Activated T-helper 2 cell treated with anti-CD3 and anti-CD28 coated beads, Interferon-gamma antibody, Interleukin-2, Interleukin-4, amounts not matched to agents 10 μg/mL and 5 μg/mL and 100 μg/mL, durations not matched to agents 14 hours and 24 hours and 36 hours (primary cell): ENCODE data around the gene CYP26C1. TPM values are rescaled to one million over a fixed set of nuclear protein-coding genes. Genes with fewer than 3 reads are reported as not detected.
A peak's percentile ranks its signal among the peaks of the same experiment; 100 is the strongest.

ENCODE experiments used
- DNase-seq: peaks from one replicate; pipeline ENCODE4 v3.0.0; 2021; ENCODE audit warnings: low spot score
- H3K27ac Mint-ChIP-seq: one replicate; pipeline ENCODE4 v1.8.0; 2021; ENCODE audit warnings: mixed read lengths
- H3K27me3 Mint-ChIP-seq: one replicate; pipeline ENCODE4 v1.8.0; 2021; ENCODE audit warnings: low read depth, mixed read lengths
- H3K36me3 Mint-ChIP-seq: one replicate; pipeline ENCODE4 v1.8.0; 2021; ENCODE audit warnings: low read depth, mixed read lengths
- H3K4me1 Mint-ChIP-seq: one replicate; pipeline ENCODE4 v1.8.0; 2021; ENCODE audit warnings: low read depth, mixed read lengths
- H3K4me3 Mint-ChIP-seq: one replicate; pipeline ENCODE4 v1.8.0; 2021; ENCODE audit warnings: low read depth, mild to moderate bottlenecking, moderate library complexity, mixed read lengths
- H3K9me3 Mint-ChIP-seq: one replicate; pipeline ENCODE4 v1.8.0; 2021; ENCODE audit warnings: mixed read lengths
- intact Hi-C: fragments of 100-400 bp; cut with micrococcal nuclease; formaldehyde crosslinking; loops from one replicate; pipeline ENCODE4 v1.15.1; 2023
- total RNA-seq: library from RNA; stranded (reverse); gene quantifications from 2 replicates; pipeline ENCODE4 v1.2.3, GENCODE V29; 2022

The CYP26C1 gene
- total RNA-seq, 1 donor from 2014 or later = not detected

DNA sequence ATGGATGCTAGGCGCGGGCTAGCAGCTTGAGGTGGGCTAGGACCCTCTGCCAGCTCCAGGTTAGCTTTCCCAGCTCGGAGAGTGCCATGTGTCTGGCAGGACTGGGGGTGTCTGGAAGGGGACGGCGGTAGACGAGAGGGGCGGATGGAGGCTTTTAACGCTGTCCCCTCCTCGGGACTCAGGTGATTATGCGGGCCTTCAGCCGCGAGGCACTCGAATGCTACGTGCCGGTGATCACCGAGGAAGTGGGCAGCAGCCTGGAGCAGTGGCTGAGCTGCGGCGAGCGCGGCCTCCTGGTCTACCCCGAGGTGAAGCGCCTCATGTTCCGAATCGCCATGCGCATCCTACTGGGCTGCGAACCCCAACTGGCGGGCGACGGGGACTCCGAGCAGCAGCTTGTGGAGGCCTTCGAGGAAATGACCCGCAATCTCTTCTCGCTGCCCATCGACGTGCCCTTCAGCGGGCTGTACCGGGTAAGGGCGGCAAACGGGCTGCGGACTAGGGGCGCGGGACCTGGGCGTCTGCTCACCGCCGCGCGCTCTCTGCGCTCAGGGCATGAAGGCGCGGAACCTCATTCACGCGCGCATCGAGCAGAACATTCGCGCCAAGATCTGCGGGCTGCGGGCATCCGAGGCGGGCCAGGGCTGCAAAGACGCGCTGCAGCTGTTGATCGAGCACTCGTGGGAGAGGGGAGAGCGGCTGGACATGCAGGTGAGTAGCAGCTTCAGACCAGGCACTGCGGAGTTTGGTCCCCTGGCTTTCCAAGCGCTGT lies 14.2 kb downstream of the CYP26C1 start:
- Mint-ChIP-seq H3K4me1 (peaks cover 19% of the 10 kb centered on the region), H3K27ac (no peak overlapping the region), H3K4me3 (peak overlapping the region; percentile 75), H3K9me3 (no peaks in the 10 kb centered on the region), H3K36me3 (no peaks in the 10 kb centered on the region), H3K27me3 (peaks cover 74% of the 10 kb centered on the region)
- intact Hi-C loops = loop anchor here (5.0 kb wide), 1 partner anchor 283 kb away; no protein-coding TSS in a partner anchor
- no peak for DNase-seq

DNA sequence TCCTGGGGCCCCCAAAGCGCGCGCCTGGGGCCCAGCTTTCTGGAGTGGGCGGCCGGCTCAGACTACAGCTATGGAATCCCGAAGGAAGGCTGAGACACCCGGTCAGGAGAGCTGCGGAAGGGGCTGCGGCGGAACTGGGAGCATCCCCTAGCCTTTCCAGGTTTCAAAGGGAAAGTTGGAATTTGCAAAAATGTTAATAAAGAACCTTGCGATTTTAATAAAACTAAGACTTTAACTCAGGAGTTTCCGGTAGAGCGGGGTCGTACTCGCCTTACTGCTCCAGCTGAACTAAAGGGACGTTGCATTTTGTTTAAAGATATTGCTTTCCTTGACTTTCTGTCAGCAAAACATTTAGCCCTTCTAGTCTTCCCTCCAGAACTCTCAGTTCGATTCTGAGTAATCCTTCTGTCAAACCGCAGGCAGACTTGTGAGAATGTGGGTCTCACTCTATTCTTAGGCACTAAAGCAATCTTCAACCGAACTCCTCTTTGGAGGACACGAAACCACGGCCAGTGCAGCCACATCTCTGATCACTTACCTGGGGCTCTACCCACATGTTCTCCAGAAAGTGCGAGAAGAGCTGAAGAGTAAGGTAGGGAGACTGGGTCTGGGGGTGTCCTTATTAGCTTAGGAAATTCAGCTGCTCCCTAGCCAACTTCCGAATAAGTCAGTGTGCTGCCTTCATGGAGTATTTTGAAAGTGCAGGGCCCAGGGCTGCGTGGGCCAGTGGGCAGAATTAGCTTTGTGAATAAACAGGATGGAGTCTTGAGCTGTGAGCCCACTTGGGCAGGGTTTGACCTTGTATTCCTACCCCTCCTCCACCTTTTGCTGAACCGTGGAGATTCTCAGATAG lies 15.0 kb downstream of the CYP26C1 start:
- Mint-ChIP-seq H3K4me3 (no peak overlapping the region), H3K4me1 (peaks cover 21% of the 10 kb centered on the region), H3K27ac (no peak overlapping the region), H3K9me3 (no peaks in the 10 kb centered on the region), H3K36me3 (no peaks in the 10 kb centered on the region), H3K27me3 (peaks cover 68% of the 10 kb centered on the region)
- intact Hi-C loops = loop anchor here (5.0 kb wide), 1 partner anchor 282 kb away; no protein-coding TSS in a partner anchor
- no peak for DNase-seq

DNA sequence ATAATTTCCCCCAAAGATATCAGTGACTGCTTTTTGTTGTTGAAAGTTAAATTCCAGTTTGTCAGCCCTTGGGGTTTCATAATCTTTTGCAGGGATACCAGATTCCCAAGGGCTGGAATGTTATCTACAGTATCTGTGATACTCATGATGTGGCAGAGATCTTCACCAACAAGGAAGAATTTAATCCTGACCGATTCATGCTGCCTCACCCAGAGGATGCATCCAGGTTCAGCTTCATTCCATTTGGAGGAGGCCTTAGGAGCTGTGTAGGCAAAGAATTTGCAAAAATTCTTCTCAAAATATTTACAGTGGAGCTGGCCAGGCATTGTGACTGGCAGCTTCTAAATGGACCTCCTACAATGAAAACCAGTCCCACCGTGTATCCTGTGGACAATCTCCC lies 16.3 kb downstream of the CYP26C1 start:
- Mint-ChIP-seq H3K27me3 (peaks cover 62% of the 10 kb centered on the region), H3K36me3 (no peaks in the 10 kb centered on the region), H3K27ac (no peak overlapping the region), H3K4me1 (peaks cover 20% of the 10 kb centered on the region), H3K9me3 (no peaks in the 10 kb centered on the region), H3K4me3 (no peak overlapping the region)
- intact Hi-C loops = loop anchor here (5.0 kb wide), 1 partner anchor 280 kb away; no protein-coding TSS in a partner anchor
- no peak for DNase-seq

DNA sequence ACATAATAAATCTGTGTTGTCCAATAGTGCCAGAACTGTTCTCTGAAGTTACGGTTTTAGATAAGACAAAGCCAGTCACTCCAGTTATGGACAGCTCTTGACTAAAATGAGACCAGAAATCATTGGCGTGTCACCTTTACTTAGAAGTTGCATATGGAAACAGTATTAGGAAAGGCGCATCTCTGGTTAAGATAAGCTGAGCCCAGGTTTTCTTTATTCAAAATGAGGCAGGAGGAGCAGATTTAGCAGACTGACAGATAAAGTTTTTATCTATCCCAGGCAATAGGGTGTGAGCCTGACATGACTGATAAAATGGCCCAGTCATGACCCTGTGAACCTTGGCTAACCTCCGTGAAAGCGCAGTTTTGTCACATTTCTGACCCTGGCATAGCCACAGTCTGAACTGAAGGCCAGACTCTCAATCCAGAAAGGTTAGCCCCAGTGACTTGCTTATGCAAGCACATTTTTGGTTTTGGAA lies 17.3 kb downstream of the CYP26C1 start:
- H3K27me3 Mint-ChIP-seq = peaks cover 53% of the 10 kb centered on the region
- H3K9me3 Mint-ChIP-seq = no peaks in the 10 kb centered on the region
- DNase-seq = no peak
- peaks cover 15% of the 10 kb centered on the region for H3K4me1 Mint-ChIP-seq
- intact Hi-C loops = loop anchor here (5.0 kb wide), 1 partner anchor 279 kb away; no protein-coding TSS in a partner anchor
- H3K27ac Mint-ChIP-seq = no peak overlapping the region
- no peaks in the 10 kb centered on the region for H3K36me3 Mint-ChIP-seq
- no peak overlapping the region for H3K4me3 Mint-ChIP-seq

DNA sequence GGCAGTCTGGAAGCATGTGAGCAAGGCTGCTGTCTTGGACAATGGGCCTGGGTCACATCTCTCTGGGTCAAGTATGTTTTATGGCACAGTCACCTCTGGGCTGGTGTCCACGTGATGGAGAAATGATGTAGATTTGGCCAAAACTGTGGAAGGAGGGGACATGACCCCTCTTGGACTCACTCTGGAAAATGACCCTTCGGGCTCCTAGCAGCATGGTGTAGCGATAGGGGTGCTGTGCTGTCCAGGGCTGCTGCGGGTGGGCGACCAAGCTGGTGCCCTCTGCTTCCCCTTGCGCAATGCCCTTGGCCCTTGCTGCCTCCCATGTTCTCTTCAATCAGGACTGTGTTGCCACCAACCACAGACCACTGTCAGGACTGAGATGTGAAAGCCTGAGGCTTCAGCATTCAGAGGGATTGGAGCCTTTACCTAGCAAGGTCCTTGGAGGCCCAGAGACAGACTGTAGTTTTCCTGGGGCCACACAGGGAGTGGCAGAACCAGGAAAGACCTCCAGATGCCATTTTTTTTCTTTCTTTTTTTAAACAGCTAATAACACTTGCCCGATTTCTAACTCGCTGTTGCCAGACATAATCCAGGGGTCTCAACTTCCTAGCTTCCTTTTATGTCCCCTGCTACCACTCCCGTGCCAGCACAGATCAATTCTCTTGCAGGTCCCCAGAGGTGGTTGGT lies 19.2 kb downstream of the CYP26C1 start:
- Mint-ChIP-seq H3K27ac (no peak overlapping the region), H3K9me3 (no peaks in the 10 kb centered on the region), H3K4me3 (no peak overlapping the region), H3K27me3 (peaks cover 50% of the 10 kb centered on the region), H3K36me3 (no peaks in the 10 kb centered on the region), H3K4me1 (peaks cover 11% of the 10 kb centered on the region)
- no peak for DNase-seq
- intact Hi-C loops = loop anchor here (2.0 to 5.0 kb wide), 2 partner anchors 209 to 277 kb away; no protein-coding TSS in a partner anchor

DNA sequence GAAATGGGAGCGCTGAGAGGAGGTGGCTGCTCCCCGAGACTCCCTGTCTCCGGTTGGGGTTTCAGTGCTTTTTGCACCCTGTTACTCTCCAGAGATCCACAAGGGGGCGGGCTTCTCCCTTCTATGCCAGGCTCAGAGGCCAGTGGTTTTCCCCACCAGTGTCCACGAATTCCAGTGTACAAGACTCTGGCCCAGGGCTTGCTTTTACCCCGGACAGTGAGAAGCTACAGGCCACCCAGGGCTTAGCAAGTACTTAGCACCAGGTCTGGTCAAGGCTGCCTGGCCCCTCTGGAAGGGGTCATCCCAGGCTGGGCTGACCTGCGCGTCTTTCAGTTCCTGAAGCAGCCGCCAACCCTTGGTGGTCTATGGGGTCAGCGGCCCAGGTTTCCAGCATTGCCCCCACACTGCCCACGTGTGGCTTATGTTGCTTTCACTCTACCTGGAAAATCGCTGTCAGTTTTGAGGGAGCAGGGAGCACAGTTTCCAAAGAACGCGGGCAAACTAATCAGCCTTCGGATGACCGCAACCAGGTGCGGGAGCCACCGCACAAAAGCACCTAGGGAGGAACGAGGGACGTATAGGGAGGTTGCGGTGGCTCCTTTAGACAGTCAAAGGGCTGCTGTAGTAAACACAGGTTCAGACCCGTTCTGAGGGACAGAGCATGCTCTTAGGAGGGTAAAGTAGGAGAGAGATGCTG lies 19.9 kb downstream of the CYP26C1 start:
- Mint-ChIP-seq H3K27me3 (peaks cover 44% of the 10 kb centered on the region), H3K4me3 (no peak overlapping the region), H3K36me3 (no peaks in the 10 kb centered on the region), H3K9me3 (no peaks in the 10 kb centered on the region), H3K27ac (no peak overlapping the region), H3K4me1 (peaks cover 10% of the 10 kb centered on the region)
- intact Hi-C loops = loop anchor here (2.0 kb wide), 1 partner anchor 208 kb away; no protein-coding TSS in a partner anchor
- DNase-seq = no peak

DNA sequence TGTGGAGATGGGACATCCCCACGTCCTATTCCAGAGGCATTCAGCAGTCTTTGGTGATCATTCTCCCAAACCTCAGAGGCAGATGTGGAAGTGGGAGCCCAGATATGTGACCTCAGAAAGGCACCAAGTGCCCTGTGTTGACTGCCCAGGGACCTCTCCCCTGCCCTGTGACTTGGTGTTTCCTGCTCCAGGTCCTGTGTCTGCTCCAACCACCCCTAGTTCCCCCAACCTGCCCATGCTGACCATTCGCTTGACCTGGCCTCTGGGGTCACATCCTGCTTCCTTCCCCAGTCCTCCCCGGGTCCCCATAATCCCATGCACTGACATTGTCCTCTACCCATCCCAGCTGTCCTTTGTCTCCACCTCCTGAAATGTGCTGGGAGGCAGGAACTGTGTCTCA lies 20.7 kb downstream of the CYP26C1 start:
- peaks cover 39% of the 10 kb centered on the region for H3K27me3 Mint-ChIP-seq
- peaks cover 5% of the 10 kb centered on the region for H3K4me1 Mint-ChIP-seq
- no peaks in the 10 kb centered on the region for H3K9me3 Mint-ChIP-seq
- no peak overlapping the region for H3K4me3 Mint-ChIP-seq
- intact Hi-C loops = loop anchor here (2.0 kb wide), 1 partner anchor 207 kb away; no protein-coding TSS in a partner anchor
- H3K27ac Mint-ChIP-seq = no peak overlapping the region
- no peak for DNase-seq
- no peaks in the 10 kb centered on the region for H3K36me3 Mint-ChIP-seq

DNA sequence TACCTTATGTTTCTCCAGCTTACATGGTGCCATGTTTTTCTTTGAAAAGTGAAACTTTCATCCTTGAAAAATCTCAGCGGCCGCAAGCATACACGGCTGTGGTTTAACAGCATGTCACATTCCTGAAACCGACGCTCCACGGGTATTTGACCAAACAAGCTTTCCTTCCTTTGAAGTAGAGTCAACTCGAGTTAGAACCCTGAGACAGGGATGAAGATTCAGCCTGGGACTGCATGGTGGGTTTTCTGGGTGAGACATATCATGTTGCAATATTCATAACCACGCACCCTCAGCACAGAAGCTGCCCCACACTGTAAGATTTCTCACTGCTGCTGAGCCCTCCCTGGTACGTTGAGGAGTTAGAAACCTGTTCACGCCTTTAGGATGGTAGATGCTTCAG lies 21.2 kb downstream of the CYP26C1 start:
- H3K4me1 Mint-ChIP-seq = peaks cover 2% of the 10 kb centered on the region
- peaks cover 34% of the 10 kb centered on the region for H3K27me3 Mint-ChIP-seq
- H3K4me3 Mint-ChIP-seq = no peak overlapping the region
- no peak for DNase-seq
- H3K9me3 Mint-ChIP-seq = no peaks in the 10 kb centered on the region
- intact Hi-C loops = loop anchor here (2.0 kb wide), 1 partner anchor 207 kb away; no protein-coding TSS in a partner anchor
- no peaks in the 10 kb centered on the region for H3K36me3 Mint-ChIP-seq
- H3K27ac Mint-ChIP-seq = no peak overlapping the region

DNA sequence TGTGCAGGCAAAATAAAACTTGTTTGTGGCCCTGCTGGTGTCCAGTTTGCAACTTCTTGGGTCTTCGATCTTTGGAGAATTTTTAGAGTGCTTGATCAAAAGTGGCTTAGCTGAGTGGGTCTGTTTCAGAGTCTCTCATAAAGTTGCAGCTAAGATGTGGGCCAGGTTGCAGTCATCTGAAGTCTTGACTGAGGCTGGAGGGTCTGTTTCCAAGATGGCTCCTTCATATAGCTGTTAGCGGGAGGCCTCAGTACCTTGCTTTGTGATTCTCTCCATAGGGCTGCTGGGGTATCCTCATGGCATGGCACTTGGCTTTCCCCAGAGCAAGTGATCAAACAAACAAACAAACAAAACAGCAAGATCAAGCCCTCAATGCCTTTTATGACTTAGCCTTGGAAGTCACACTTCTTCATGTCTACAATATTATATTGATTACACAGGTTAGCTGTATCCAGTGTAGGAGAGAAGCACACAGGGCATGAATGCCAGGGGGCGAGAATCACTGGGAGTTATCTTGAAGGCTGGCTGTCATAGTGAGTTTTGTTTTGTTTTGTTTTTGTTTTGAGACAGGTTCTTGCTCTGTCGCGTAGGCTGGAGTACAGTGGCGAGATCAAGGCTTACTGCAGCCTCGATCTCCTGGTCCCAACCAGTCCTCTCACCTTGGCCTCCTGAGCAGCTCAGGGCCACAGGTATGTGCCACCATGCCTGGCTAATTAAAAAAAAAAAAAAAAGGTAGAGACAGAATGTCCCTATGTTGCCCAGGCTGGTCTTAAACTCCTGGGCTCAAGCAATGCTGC lies 23.3 kb downstream of the CYP26C1 start:
- Mint-ChIP-seq H3K4me3 (no peak overlapping the region), H3K9me3 (no peaks in the 10 kb centered on the region), H3K27ac (no peak overlapping the region), H3K36me3 (no peaks in the 10 kb centered on the region), H3K27me3 (peaks cover 27% of the 10 kb centered on the region), H3K4me1 (peaks cover 2% of the 10 kb centered on the region)
- no peak for DNase-seq
- intact Hi-C loops = no loop called here

DNA sequence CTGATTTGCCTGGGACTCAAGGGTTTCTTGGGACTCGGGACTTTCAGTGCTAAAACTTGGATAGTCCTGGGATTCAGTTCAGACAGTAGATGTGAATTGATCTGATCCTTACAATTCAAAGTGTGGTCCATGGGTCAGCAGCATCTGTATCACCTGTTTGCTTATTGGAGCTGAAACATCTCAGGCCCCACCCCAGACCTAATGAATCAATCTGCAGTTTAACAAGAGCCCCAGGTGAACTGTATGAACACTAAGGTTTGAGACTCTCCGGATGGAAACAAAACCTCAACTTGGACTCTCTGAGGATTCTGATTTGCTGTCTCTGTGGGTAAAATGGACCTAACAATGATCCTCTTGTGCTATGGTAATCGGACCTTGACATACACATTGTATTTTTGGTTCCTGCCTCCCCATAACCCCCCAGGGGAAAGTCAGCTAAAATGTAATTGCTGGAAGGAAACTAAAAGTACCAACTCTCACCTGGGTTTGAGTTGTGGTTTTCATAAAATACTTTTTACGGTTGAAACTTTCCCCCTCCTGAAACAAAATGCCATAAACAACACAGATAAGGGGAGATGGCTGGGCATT lies 24.8 kb downstream of the CYP26C1 start:
- Mint-ChIP-seq H3K4me3 (no peak overlapping the region), H3K27ac (no peak overlapping the region), H3K36me3 (no peaks in the 10 kb centered on the region), H3K4me1 (no peaks in the 10 kb centered on the region), H3K27me3 (peaks cover 19% of the 10 kb centered on the region), H3K9me3 (no peaks in the 10 kb centered on the region)
- intact Hi-C loops = no loop called here
- no peak for DNase-seq

DNA sequence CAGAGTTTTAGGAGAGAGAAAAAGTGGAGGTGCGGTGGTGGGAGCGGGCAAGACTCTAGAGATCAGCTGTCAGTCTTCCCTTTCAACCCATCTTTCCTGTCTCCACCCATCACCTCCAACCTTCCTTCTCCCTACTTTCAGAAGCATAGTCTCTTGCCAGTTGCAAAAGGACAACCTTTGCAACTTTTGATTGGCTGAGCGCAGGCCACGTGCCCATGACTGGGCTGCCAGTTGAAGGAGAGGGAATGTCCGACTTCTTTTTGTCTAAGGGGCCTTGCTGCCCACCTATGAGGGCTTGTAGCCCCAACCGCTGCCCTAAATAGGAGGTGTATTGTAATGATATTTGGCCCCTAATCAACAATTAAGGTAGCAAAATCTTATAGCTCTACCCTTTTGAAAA lies 25.7 kb downstream of the CYP26C1 start:
- H3K9me3 Mint-ChIP-seq = no peaks in the 10 kb centered on the region
- H3K27me3 Mint-ChIP-seq = peaks cover 19% of the 10 kb centered on the region
- no peak overlapping the region for H3K27ac Mint-ChIP-seq
- intact Hi-C loops = no loop called here
- no peaks in the 10 kb centered on the region for H3K4me1 Mint-ChIP-seq
- no peak for DNase-seq
- H3K36me3 Mint-ChIP-seq = no peaks in the 10 kb centered on the region
- no peak overlapping the region for H3K4me3 Mint-ChIP-seq
